Adrenal gland (tissue), 12 donors: ENCODE measurements around the gene SETBP1. TPM values are rescaled to one million over a fixed set of nuclear protein-coding genes. Genes with fewer than 3 reads are reported as not detected.
A peak's percentile ranks its signal among the peaks of the same experiment; 100 is the strongest.

Experiments
- DNase-seq, 7 donors: peaks; one replicate each; pipeline ENCODE4 v3.0.0-alpha.2; 2019 to 2020
- H3K27ac ChIP-seq, 5 donors: fragments of 200-600 bp; sonication (generic) in 4 of 5; 1 replicate in 3 of 5; 2 replicates in 2 of 5; pipeline versions ENCODE4 v1.5.1 to v1.8.0; 2016 to 2020; ENCODE audit warnings: mild to moderate bottlenecking in 1 of 5
- H3K27me3 ChIP-seq: fragments of 200-600 bp; 2 replicates; pipeline ENCODE4 v1.8.0; 2021
- H3K36me3 ChIP-seq, 2 donors: fragments of 200-600 bp; replicated peaks in 1 of 2; 1 replicate in 1 of 2; 2 replicates in 1 of 2; pipeline versions ENCODE4 v1.5.1 to v1.8.0; 2018 to 2022
- H3K4me1 ChIP-seq, 2 donors: fragments of 200-600 bp; replicated peaks in 1 of 2; 1 replicate in 1 of 2; 2 replicates in 1 of 2; pipeline versions ENCODE4 v1.5.1 to v1.8.0; 2018 to 2021
- H3K4me3 ChIP-seq, 4 donors: fragments of 200-600 bp; sonication (generic) in 3 of 4; one replicate each; pipeline ENCODE4 v1.5.1; 2016 to 2018
- H3K9me3 ChIP-seq, 3 donors: fragments of 200-600 bp; sonication (generic) in 1 of 3; replicated peaks in 1 of 3; 1 replicate in 2 of 3; 2 replicates in 1 of 3; pipeline versions ENCODE4 v1.5.1 to v1.8.0; 2016 to 2021
- POLR2A ChIP-seq, 2 donors: fragments of 450-650 bp; IDR thresholded peaks; one replicate each; pipeline ENCODE4 v1.6.1; 2017; ENCODE audit warnings: antibody characterized with exemption in 2 of 2, mild to moderate bottlenecking in 2 of 2, moderate library complexity in 1 of 2
- WGBS, 4 donors: extraction: QIAGEN DNeasy Blood & Tissue Kit in 2 of 4; methylation state at CpG; one replicate each; pipeline versions ENCODE4 v1.1.5 to v1.1.7; 2013 to 2017; 5-methylcytosine and 5-hydroxymethylcytosine counted together
- intact Hi-C, 2 donors: fragments of 100-400 bp; cut with DNase I; formaldehyde crosslinking; loops; one replicate each; pipeline versions ENCODE4 v1.14.1 to v1.15.0; 2022 to 2023
- polyA plus RNA-seq, 3 donors: library from polyadenylated mRNA; stranded (reverse); fragments of 200-250 nt in 2 of 3; fragments of 350-450 nt in 1 of 3; fragmentation: Illumina TruSeq in 1 of 3; extraction: RNeasy Lipid Tissue Mini Kit (QIAGEN cat#74804) in 1 of 3; gene quantifications; one replicate each; pipeline ENCODE4 v1.2.3, GENCODE V29; 2013 to 2014
- total RNA-seq, 9 donors: library from RNA; depleted of rRNA in 4 of 9; stranded (reverse); fragments of >200 nt in 4 of 9; fragments of 120-200 nt in 1 of 9; fragmentation: NEBNext Ultra II Directional in 1 of 9; extraction: Animal tissue kit (Norgen Biotek cat#: 25700) in 1 of 9; gene quantifications; one replicate each; pipeline versions ENCODE4 v1.1.0 to v1.2.4, GENCODE V29; 2013 to 2023
- TF ChIP-seq, protein P1 (sequence below), 6 experiments: fragments of 450-650 bp in 4 of 6; fragments of 200-600 bp in 2 of 6; sonication (generic) in 1 of 6; IDR thresholded peaks; 1 replicate in 5 of 6; 2 replicates in 1 of 6; pipeline versions ENCODE4 v1.5.1 to v1.8.0; 2016 to 2021; ENCODE audit warnings: antibody characterized with exemption in 6 of 6, mild to moderate bottlenecking in 2 of 6, moderate library complexity in 1 of 6
- donor health status: healthy with polysubstance abuse.
- donor health status: Bipolar disorder and iron deficiency.
- donor health status: DM: yes; HTN: yes; CAD: no.
- donor health status: DM: no; HTN: no; CAD: no.
- donor health status: DM: no; HTN: no; CAD: no.
- donor health status: DM: yes; HTN: yes; CAD: no.

SETBP1 gene
- total and polyA plus RNA-seq, 12 donors, result 1.2 to 18.0 (median 9.4) TPM

DNA sequence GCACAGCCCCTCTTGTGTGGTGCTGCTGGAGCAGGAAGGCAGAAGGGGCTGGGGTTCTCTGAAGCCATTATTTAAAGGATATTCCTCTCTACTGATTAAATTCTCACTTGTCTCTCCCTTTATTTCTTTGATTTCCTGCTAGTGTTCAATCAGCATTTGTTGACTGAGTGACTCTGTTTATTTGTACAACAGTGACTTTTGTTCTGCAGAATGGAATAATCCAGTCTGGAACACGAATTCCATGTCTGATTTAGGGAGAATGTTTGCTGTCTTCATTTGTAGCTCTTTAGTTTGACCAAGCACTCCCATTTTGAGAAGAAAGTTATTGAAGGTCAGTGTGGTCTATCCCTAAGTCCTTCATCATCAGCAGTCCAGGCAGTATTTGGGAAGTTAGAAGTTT lies 141.2 kb downstream of the SETBP1 start:
- 35 to 48% (median 39%) methylated on average over 1 of the region's 1 CpG for WGBS, 4 donors
- Histone ChIP-seq H3K4me1 (peaks cover 7 to 9% of the 10 kb centered on the region in 2 donors), H3K4me3 (no peak overlapping the region), H3K36me3 (no peaks in the 10 kb centered on the region), H3K27me3 (no peaks in the 10 kb centered on the region), H3K9me3 (no peaks in the 10 kb centered on the region), H3K27ac (no peak overlapping the region)
- no peak for DNase-seq
- intact Hi-C loops, result no loop called here
- TF ChIP-seq, protein P1, sequence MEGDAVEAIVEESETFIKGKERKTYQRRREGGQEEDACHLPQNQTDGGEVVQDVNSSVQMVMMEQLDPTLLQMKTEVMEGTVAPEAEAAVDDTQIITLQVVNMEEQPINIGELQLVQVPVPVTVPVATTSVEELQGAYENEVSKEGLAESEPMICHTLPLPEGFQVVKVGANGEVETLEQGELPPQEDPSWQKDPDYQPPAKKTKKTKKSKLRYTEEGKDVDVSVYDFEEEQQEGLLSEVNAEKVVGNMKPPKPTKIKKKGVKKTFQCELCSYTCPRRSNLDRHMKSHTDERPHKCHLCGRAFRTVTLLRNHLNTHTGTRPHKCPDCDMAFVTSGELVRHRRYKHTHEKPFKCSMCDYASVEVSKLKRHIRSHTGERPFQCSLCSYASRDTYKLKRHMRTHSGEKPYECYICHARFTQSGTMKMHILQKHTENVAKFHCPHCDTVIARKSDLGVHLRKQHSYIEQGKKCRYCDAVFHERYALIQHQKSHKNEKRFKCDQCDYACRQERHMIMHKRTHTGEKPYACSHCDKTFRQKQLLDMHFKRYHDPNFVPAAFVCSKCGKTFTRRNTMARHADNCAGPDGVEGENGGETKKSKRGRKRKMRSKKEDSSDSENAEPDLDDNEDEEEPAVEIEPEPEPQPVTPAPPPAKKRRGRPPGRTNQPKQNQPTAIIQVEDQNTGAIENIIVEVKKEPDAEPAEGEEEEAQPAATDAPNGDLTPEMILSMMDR (IDR thresholded peaks at IDR 0.05), result no peak

DNA sequence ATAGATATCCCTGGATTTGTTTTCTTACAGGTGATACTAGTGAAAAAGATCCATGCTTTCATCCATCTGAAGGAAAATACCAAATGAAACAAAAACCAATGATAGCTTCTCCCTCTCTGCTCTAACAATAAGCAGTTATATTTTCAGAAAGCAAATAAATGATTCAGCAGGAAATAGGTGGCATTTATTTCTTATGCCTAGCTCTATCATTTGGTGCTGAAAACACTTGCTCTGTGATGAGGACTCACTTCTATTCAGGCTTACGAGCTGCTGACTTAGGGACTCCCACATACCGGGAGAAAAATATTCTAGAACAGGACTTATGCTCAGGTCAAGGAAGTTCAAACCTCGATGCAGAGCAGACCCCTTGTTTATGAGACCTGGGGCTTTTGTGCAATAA lies 142.6 kb downstream of the SETBP1 start:
- H3K9me3 ChIP-seq, result no peaks in the 10 kb centered on the region
- 53 to 59% (median 56%) methylated on average over 3 of the region's 3 CpGs for WGBS, 4 donors
- no peak overlapping the region for H3K27ac ChIP-seq
- H3K4me3 ChIP-seq, result no peak overlapping the region
- TF ChIP-seq, protein P1 (IDR thresholded peaks at IDR 0.05), result no peak
- TF ChIP-seq POLR2A (IDR thresholded peaks at IDR 0.05), result no peak
- H3K36me3 ChIP-seq, result no peaks in the 10 kb centered on the region
- DNase-seq, result no peak
- intact Hi-C loops, result no loop called here
- H3K4me1 ChIP-seq, result peaks cover 8 to 9% of the 10 kb centered on the region in 2 donors
- H3K27me3 ChIP-seq, result no peaks in the 10 kb centered on the region

DNA sequence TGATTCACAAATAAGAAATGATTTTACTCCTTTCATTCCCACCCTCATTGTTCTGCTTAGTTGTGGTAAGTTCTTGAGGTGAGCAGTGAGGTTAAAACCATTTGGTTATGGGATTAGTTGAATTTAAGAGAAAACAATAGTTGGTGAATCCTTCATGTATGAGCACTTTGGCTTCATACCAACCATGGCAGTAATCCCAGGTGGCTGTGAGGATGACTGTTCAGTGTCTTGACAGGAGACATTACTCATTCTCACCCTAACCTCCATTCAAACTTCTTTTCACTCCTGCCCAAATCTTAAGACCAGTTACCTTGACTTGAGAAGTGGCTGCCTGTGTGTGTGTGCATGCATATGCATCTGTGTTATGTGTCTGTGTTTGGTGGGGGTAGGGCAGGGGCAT lies 143.1 kb downstream of the SETBP1 start:
- Histone ChIP-seq H3K9me3 (no peaks in the 10 kb centered on the region), H3K27ac (no peak overlapping the region), H3K27me3 (no peaks in the 10 kb centered on the region), H3K36me3 (no peaks in the 10 kb centered on the region), H3K4me1 (peaks cover 8 to 9% of the 10 kb centered on the region in 2 donors), H3K4me3 (no peak overlapping the region)
- intact Hi-C loops, result no loop called here
- TF ChIP-seq, protein P1 (IDR thresholded peaks at IDR 0.05), result no peak
- no peak for TF ChIP-seq POLR2A (IDR thresholded peaks at IDR 0.05)
- DNase-seq, result peak in 3 of 7 donors; percentile 11 to 34 (median 31)

DNA sequence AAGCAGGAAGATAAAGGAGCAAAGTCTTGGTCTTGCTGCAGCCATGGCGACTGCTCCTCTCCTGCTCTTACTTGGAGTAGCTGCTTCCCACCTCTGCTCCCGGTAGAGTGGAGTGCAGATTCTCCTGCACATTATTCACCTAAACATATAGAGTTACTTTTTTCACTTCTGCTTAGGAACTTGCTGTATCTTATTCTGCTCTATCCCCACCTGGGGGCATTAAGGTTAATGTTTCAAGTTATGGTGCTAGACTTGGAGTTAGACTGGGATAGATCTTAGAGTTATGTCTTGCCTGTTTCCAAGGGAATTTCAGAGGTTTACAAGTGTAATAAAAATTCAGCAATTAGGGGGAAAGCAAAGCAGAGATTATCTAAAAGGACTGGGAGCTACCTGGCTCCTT lies 144.2 kb downstream of the SETBP1 start:
- H3K4me3 ChIP-seq, result no peak overlapping the region
- H3K36me3 ChIP-seq, result no peaks in the 10 kb centered on the region
- intact Hi-C loops, result no loop called here
- no peaks in the 10 kb centered on the region for H3K27me3 ChIP-seq
- peaks cover 8 to 9% of the 10 kb centered on the region in 2 donors for H3K4me1 ChIP-seq
- H3K9me3 ChIP-seq, result no peaks in the 10 kb centered on the region
- TF ChIP-seq, protein P1 (IDR thresholded peaks at IDR 0.05), result no peak
- no peak for TF ChIP-seq POLR2A (IDR thresholded peaks at IDR 0.05)
- WGBS, 4 donors, result 60 to 75% (median 72%) methylated on average over 2 of the region's 2 CpGs
- no peak overlapping the region for H3K27ac ChIP-seq
- DNase-seq, result no peak
